OCI-M1 (cell line): ENCODE results near the gene PFKFB3.
"Not testable (repeated sequence)": the region's sequence is repeated elsewhere in the genome, so short reads cannot be mapped to it uniquely, and the experiment has no call there.

Source experiments
- DNase-seq: peaks from one replicate; lab custom pipeline; 2025; lab: John Stamatoyannopoulos, UW

The PFKFB3 gene

GRCh38 chr10:6202098-6202683 lies 541 bp upstream of the PFKFB3 start:
- no peak for DNase-seq

- DNase-seq, result peak; percentile 70
Observed at GRCh38 chr10:6203331-6204062, 765 bp downstream of the PFKFB3 start.

DNA sequence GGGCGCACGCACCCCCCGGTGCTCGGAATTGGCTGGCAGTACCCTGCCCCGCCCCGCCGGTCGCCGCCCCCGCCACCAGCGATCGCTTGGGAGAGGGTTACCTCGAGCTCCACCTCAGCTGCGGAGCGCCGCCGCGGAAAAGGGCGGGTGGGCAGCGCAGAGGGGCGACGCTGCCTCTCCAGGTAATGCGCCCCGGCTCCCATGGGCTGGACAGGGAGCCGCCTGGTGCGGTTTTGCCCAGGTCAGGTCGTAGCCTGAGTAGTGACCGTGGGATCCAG lies 1.3 kb downstream of the PFKFB3 start:
- DNase-seq, result no peak

GRCh38 chr10:6204341-6205191 lies 1.8 kb downstream of the PFKFB3 start:
- DNase-seq, result no peak

DNA sequence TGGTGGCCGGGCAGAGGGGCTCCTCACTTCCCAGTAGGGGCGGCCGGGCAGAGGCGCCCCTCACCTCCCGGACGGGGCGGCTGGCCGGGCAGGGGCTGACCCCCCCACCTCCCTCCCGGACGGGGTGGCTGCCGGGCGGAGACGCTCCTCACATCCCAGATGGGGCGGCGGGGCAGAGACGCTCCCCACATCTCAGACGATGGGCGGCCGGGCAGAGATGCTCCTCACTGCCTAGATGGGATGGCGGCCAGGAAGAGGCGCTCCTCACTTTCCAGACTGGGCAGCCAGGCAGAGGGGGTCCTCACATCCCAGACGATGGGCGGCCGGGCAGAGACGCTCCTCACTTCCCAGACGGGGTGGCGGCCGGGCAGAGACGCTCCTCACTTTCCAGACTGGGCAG lies 3.8 kb downstream of the PFKFB3 start:
- DNase-seq, result not testable (repeated sequence)

GRCh38 chr10:6207658-6208057 lies 4.9 kb downstream of the PFKFB3 start:
- no peak for DNase-seq

DNA sequence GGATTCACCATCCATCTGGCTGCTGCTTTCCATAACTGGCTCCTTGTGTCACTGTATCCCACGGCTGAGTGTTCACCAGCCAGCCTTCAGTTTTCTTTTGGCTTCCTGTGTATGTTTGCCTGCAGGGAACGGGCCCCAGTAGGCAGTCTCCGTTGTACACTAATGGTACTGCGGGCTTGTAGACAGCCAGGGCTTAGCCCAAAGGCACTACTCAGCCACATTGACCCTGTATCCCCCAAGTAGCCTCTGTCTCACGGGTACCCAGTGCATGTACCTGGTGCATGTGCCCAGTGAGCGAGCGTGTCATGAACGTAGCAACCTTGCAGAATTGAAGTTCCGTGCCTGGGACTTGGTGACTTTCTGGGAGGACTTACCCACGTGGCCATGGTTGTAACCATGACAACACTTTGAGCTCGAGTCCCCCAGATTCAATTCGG lies 6.1 kb downstream of the PFKFB3 start:
- no peak for DNase-seq

DNA sequence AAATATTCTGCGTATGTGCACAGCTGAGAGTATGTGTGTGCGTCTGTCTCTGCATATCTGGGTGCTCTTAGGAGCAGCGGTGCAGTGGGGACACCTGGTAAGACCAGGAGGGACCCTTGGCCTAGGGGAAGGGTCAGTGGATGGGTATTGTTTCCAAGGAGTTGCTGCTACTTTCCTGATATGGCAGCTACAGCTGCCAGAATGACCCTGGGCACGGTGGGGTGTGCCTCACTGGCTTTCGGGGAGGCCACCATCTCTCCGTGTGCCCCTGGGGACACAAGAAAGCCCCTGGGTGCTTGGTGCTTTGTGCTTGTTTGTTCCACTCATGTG lies 8.6 kb downstream of the PFKFB3 start:
- DNase-seq, result no peak

DNA sequence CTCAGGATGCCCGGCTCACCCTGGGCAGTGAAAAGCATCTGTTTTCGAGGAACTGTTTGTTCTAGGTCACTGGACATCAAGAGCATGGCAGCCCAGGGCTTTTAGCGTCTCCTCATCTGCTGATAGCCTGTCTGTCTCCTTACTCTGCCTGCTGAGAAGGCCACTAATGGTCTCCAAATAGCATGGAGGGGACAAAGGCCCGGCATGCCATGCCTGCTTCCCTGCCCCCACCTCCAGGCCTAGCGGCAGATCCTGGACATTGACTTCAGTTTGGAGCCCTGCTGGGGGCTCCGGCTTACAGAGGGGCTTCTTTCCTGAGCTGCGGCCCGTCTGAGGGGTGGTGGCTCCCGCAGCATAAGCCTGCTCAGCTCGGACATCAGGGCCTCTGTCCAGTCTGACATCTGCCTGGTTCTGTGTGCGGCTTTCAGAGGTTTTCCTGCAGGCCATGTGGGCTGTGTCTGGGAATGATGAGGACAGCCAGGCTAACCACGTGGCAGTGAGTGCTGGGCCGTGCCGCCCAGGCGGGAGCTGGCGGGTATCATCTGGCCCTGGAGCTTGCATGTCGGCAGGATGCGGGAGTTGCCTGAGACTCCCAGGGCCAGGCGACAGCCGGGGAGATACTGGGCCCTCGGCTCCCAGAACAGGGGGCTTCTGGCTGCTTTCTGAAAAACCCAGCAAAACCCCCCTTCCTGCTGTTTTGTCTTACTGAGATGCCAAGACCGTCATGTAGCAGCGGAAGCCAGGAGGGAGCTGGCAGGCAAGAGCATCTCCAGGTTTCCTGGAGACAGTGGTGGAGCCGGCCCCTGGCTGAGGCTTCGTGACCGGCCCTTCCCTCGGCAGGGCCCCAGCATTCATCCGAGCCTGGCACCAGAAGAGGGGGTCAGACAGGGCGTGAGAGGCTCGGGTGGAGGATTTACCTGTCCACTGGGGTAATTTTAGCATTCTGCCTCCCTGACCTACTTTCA lies 9.2 kb downstream of the PFKFB3 start:
- DNase-seq, result no peak

DNA sequence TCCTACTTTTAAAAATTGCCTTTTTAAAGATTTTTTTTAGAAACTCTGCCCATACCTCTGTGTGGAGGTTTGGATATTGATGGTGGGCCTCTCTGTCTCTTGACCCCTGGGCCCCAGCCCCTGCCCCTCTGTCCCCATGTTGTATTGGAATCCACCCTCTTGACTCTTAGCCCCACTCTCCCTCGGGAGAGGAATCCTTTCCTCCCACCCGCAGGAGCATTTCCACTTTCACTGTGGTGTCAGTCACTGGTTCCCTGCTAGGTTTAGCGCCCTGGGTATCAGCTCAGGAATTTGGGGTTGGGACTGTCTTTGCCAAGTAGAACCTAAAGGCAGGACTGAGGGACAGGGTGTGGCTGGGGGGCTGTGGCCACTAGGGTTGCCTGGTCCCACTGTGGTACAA lies 10.1 kb downstream of the PFKFB3 start:
- no peak for DNase-seq

GRCh38 chr10:6213257-6213905 lies 10.6 kb downstream of the PFKFB3 start:
- DNase-seq, result no peak

DNA sequence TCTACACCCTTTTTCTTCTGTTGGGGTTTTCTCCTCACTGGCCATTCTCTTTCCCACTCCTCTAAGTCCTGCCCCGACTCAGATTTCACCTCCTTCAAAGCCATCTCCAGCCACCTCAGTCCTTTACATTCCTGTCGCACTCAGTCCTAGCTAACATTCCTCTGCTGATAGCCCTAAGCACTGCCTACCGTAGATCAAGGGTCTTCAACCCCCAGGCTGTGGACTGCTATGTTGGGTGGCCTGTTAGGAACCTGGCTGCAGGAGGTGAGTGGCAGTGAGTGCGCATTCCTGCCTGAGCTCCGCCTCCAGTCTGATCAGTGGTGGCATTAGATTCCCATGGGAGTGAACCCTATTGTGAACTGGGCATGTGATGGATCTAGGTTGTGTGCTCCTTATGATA lies 11.2 kb downstream of the PFKFB3 start:
- DNase-seq, result no peak

- DNase-seq, result no peak
Observed at GRCh38 chr10:6214612-6215011, 11.9 kb downstream of the PFKFB3 start.

GRCh38 chr10:6215241-6215640 lies 12.5 kb downstream of the PFKFB3 start:
- DNase-seq, result no peak

DNA sequence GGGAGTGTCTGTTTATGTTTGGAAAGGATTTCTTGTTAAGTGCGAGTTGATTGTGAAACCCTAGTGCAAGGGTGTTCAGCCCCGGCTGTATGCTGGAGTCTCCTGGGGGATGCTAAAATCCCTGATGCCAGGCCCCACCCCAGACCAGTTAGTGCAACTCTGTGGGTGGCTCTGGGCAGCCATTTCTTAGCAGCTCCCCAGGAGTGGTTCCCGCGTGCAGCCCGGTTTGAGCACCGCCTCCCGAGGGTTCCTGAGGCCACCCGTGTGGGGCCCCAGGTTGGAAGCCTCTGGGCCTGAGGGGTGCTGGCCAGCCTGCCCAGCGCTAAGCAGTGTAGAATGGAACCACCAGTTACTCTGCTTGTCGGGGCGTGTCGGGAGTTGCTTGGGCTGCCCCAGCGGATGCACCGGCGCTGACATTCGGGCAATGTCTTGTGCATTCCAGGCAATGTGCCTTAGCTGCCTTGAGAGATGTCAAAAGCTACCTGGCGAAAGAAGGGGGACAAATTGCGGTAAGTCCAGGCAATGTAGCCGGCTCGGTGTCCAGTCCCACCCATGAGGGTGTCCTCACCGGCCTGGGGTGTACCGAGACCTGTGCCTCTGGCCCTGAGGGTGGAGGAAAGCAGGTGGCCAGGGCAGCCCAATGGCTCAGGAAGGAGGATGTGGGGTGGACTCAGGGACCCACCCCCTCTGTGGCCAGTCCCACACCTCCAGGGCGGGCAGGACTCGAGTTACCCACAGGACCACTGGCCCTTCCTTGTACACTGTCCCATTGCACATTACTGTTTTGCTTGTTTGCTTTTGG lies 13.2 kb downstream of the PFKFB3 start:
- DNase-seq, result no peak

DNA sequence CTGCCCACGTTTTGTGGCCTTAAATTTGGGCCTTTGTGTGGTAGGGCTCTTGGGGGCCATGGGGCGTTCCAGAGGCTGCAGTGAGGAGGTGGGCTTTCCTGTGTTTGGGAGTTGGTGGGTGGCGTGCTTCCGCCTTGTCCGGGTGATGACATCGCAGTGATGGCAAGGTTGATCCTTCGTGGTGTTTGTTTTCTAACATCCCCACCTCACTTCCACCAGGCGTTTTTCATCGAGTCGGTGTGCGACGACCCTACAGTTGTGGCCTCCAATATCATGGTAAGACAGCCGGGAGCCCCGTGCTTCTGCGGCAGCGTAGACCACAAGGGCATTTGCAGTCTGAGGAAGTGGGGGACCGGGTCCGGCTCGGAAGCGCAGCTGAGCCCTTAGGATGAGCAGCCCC lies 14.2 kb downstream of the PFKFB3 start:
- DNase-seq, result no peak

DNA sequence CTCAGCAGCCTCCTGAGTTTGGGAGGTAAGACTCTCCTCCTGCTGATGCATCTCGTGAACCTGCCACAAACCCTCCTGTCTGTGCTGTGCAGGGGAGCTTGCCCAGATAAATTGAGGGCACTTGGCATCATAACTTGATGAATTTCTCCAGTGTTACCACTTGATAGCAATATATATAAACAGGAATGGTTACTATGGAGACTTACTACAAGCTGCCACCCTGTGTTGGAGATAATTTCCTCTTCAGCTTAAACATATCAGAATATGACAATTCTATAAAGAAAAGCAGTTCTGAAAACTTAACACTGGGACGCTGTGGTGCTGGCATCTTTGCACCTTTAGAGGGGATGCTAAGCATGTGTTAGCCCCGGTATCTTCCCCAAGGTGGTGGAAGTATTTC lies 14.9 kb downstream of the PFKFB3 start:
- no peak for DNase-seq

DNA sequence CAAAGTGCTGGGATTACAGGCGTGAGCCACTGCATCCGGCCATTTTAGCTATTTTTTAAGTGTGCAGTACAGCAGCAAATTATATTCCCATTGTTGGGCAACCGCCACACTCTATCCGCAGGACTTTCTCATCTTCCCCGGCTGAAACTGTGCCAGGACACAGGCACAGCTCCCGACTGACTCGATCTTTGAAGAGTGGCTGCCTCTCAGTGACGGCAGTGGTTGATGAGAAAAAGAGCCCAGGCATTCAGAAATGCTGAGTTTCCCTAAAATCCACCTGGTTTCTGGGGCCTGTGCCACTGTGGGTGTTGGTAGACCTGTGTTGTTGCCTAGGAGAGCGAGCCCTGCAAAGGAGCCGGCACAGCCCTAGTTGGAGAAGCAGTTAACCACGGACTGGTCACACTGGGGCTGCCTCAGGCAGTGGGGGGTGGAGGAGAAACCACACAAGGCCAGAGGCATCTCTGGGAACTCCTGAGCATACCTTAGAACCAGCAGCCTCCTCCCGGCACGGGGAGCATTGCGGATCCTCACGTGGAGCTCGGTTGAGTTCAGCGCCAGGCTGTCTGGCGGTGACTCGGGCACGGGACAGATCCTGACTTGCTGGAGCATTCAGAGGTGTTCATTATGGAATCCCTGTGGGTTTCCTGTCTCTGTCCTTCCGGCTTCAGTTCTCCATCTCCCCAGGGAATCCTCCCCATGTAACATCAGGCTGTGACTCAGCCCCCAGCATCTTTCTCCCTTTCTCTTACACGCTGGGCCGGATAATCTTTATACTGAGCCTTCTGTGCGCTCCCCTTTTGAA lies 16.2 kb downstream of the PFKFB3 start:
- no peak for DNase-seq

DNA sequence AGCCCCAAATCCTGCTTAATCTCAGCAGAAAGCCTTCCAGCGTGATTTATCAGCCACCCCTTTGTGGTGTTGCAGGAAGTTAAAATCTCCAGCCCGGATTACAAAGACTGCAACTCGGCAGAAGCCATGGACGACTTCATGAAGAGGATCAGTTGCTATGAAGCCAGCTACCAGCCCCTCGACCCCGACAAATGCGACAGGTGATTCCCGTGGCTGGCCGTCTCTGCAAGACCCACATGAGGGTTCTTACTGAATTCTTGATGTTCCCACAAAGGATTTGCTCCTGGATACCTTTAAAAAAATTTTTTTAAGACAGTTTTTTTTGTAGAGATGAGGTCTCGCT lies 16.7 kb downstream of the PFKFB3 start:
- no peak for DNase-seq
